Measurements from ENCODE around the gene INAVA. TPM values are rescaled to one million over a fixed set of nuclear protein-coding genes. Genes with fewer than 3 reads are reported as not detected.

The INAVA gene
- total RNA-seq, 1 donor from 2014 or later: 9.0 TPM

DNA sequence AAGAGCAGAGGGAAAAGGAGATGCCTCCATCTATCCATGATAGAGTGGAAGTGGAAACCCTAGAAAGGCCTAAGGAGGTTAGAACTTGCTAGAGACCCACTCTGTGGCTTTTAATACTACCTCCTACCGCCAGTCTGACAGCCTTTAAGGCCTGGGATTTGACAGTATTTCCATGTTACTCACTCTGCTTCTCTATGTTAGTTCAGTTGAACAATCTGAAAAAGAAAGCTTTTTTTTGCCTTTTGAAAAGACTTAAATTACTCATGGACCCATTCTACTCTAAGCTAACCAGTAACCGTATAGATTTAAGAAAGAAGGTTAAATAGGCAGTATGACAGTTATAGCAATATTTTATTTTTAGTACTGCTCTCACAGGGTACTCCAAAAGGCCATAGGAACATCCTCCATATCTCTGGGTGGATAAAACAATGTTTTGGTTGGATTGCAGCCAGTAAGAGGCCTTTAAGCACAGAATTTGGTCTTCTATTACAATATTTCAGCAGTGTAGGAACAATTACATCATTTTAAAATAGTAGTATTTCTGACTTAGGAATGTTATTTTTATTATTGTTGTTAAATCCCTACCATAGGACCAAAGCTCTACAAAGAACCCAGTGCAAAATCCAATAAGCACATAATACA lies 37.9 kb upstream of the INAVA start:
- H3K9me3 ChIP-seq: no peaks in the 10 kb centered on the region
- H3K4me3 ChIP-seq: no peak overlapping the region
- no peaks in the 10 kb centered on the region for H3K27me3 ChIP-seq
- DNase-seq: no peak
- no peak overlapping the region for H3K27ac ChIP-seq
- H3K4me1 ChIP-seq: no peaks in the 10 kb centered on the region
- TF ChIP-seq, protein P1, sequence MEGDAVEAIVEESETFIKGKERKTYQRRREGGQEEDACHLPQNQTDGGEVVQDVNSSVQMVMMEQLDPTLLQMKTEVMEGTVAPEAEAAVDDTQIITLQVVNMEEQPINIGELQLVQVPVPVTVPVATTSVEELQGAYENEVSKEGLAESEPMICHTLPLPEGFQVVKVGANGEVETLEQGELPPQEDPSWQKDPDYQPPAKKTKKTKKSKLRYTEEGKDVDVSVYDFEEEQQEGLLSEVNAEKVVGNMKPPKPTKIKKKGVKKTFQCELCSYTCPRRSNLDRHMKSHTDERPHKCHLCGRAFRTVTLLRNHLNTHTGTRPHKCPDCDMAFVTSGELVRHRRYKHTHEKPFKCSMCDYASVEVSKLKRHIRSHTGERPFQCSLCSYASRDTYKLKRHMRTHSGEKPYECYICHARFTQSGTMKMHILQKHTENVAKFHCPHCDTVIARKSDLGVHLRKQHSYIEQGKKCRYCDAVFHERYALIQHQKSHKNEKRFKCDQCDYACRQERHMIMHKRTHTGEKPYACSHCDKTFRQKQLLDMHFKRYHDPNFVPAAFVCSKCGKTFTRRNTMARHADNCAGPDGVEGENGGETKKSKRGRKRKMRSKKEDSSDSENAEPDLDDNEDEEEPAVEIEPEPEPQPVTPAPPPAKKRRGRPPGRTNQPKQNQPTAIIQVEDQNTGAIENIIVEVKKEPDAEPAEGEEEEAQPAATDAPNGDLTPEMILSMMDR (IDR thresholded peaks at IDR 0.05): no peak
- no peak for ATAC-seq
- intact Hi-C loops (cut with DNase I): no loop called here
- H3K36me3 ChIP-seq: peaks cover 52% of the 10 kb centered on the region

DNA sequence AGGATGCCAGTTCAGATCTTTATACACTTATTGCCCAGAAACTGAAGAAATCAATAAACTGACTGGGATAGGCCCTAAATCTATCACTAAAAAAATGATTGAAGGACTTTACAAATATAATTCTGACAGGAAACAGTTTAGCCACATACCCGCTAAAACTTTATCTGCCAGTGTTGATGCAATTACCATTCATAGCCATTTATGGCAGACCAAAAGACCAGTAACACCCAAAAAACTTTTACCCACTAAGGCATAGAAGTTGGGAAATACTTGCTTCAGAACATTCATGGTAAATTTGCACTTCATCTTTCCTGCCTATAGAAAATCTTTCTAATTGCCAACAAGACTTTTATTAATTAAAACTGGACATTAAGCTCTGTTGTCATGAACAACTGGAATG lies 36.9 kb upstream of the INAVA start:
- peaks cover 54% of the 10 kb centered on the region for H3K36me3 ChIP-seq
- no peaks in the 10 kb centered on the region for H3K27me3 ChIP-seq

DNA sequence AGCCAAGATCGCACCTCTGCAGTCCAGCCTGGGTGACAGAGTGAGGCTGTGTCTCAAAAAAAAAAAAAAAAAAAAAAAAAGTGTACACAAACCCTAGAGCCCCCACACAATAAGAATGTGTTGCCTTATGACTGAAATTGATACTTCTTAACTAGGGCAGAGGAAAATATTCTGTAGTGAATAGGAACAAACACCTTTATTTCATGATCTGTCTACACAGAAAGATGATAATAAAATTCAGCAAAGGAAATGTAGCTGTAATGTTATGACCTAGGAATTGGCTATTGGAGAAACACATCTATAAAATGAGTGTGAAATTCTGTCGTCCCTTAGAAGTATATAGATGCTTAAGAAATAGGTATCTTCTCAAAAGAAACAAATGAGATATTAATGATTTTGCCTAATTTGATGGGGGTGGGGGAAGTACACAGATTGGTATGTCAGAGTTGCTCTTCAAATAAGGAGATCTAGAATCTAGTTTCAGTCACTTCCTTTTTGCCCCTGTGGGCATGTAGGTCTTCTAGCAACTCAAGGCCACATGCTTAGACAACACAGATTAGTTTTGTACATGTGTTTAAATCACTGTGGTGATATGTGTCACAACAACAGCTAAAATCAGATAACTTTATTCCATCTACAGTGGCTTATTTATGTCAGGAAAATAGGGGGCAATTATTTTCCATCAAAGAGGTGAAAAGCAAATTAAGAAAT lies 32.6 kb upstream of the INAVA start:
- Histone ChIP-seq H3K27me3 (no peaks in the 10 kb centered on the region), H3K27ac (no peak overlapping the region)
- intact Hi-C loops (cut with DNase I): no loop called here

More for the DNA sequence above, 36.9 kb upstream of the INAVA start:
- Histone ChIP-seq H3K9me3 (no peaks in the 10 kb centered on the region), H3K4me1 (no peaks in the 10 kb centered on the region), H3K27ac (no peak overlapping the region), H3K4me3 (no peak overlapping the region)
- TF ChIP-seq, protein P1 (IDR thresholded peaks at IDR 0.05): no peak
- intact Hi-C loops (cut with DNase I): no loop called here
- ATAC-seq (no peak), DNase-seq (no peak)

DNA sequence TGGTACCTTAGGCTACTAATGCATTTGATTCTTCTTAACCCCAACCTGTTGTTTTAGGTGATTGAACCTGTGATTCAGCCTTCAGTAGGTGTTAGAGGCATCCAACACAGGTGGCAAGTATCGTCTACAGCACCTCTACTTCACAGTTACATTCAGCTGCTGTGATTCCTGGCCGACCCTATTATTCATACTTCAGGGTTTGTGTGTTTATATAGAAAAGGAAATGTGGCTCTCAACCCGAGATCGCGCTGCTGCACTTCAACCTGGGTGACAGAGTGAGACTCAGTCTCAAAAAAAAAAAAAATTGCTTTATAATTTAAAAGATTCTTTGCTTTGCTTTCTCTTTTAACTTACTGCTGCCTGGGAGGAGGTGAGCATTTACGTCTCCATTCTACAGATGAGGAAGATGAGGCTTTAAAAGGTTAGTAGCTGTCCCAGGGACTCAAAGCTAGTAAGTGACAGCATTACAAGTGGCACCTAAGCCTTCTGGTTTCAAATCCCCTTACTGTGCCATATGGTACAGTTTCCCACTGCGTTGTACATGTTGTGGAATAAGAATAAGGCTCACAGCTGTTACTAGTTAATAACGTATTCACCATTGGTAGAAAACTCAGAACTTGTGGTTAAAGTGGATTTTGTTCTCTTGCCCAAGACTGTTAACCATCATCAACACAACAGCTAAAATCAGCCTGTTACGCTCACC lies 31.8 kb upstream of the INAVA start:
- DNase-seq (no peak), ATAC-seq (no peak)
- no peaks in the 10 kb centered on the region for H3K9me3 ChIP-seq
- H3K27me3 ChIP-seq: no peaks in the 10 kb centered on the region
- no peak overlapping the region for H3K4me3 ChIP-seq
- H3K4me1 ChIP-seq: no peaks in the 10 kb centered on the region
- H3K36me3 ChIP-seq: peaks cover 19% of the 10 kb centered on the region
- intact Hi-C loops (cut with DNase I): no loop called here
- H3K27ac ChIP-seq: no peak overlapping the region
- TF ChIP-seq, protein P1 (IDR thresholded peaks at IDR 0.05): no peak

More for the DNA sequence above, 32.6 kb upstream of the INAVA start:
- ATAC-seq (no peak), DNase-seq (no peak)
- Histone ChIP-seq H3K4me3 (no peak overlapping the region), H3K4me1 (no peaks in the 10 kb centered on the region), H3K36me3 (peaks cover 27% of the 10 kb centered on the region), H3K9me3 (no peaks in the 10 kb centered on the region)
- TF ChIP-seq, protein P1 (IDR thresholded peaks at IDR 0.05): no peak

DNA sequence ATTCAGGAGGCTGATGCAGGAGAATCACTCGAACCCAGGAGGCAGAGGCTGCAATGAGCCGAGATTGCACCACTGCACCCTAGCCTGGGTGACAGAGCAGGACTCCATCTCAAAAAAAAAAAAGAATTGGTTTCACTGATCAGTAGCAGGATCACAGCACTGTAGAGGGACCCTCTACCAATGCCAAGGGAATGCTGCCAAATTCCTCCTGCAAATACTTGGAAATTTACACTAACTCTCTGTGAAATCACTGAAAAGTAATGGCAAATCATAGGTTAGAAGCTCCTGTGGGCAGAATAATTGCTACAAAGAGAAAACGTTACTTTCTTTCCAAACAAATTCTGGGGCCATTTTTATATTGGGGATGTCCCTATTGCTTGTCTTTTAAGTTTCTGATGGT lies 28.6 kb upstream of the INAVA start:
- H3K27me3 ChIP-seq: peaks cover 2% of the 10 kb centered on the region
- H3K4me3 ChIP-seq: no peak overlapping the region
- no peaks in the 10 kb centered on the region for H3K4me1 ChIP-seq
- DNase-seq: no peak
- intact Hi-C loops (cut with DNase I): no loop called here
- H3K36me3 ChIP-seq: peaks cover 11% of the 10 kb centered on the region
- H3K27ac ChIP-seq: no peak overlapping the region
- no peak for ATAC-seq
- TF ChIP-seq, protein P1 (IDR thresholded peaks at IDR 0.05): no peak
- no peaks in the 10 kb centered on the region for H3K9me3 ChIP-seq

Measured in upper lobe of right lung (tissue), 1 donor.